GM20000 (cell line): Measurements from ENCODE around the gene CEP112.
"Not testable (repeated sequence)": the region's sequence is repeated elsewhere in the genome, so short reads cannot be mapped to it uniquely, and the experiment has no call there.

Experiments used
- DNase-seq: peaks from one replicate; pipeline ENCODE4 v3.0.0; 2012; ENCODE audit warnings: low spot score
- TF ChIP-seq, protein P1 (sequence below): IDR thresholded peaks from 2 replicates; pipeline ENCODE4 v1.5.1; 2012; ENCODE audit warnings: mild to moderate bottlenecking, control low read depth; ENCODE audit errors: extremely low read depth, missing control alignments

CEP112 gene

DNA sequence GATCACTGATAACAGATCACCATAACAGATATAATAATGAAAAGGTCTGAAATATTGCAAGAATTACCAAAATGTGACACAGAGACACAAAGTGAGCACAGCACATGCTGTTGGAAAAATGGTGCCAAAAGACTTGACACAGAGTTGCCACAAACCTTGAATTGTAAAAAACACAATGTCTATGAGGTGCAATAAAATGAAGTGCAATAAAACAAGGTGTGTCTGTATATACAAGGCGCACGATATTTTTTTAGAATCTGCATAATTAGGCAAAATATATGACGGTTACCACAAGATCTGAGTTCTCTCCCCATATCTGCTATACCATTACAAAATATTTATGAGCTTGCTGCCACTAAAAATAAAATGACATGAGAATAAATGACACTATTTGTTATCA is 458.6 kb downstream of the CEP112 start:
- TF ChIP-seq, protein P1, sequence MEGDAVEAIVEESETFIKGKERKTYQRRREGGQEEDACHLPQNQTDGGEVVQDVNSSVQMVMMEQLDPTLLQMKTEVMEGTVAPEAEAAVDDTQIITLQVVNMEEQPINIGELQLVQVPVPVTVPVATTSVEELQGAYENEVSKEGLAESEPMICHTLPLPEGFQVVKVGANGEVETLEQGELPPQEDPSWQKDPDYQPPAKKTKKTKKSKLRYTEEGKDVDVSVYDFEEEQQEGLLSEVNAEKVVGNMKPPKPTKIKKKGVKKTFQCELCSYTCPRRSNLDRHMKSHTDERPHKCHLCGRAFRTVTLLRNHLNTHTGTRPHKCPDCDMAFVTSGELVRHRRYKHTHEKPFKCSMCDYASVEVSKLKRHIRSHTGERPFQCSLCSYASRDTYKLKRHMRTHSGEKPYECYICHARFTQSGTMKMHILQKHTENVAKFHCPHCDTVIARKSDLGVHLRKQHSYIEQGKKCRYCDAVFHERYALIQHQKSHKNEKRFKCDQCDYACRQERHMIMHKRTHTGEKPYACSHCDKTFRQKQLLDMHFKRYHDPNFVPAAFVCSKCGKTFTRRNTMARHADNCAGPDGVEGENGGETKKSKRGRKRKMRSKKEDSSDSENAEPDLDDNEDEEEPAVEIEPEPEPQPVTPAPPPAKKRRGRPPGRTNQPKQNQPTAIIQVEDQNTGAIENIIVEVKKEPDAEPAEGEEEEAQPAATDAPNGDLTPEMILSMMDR = no peak
- no peak for DNase-seq

DNA sequence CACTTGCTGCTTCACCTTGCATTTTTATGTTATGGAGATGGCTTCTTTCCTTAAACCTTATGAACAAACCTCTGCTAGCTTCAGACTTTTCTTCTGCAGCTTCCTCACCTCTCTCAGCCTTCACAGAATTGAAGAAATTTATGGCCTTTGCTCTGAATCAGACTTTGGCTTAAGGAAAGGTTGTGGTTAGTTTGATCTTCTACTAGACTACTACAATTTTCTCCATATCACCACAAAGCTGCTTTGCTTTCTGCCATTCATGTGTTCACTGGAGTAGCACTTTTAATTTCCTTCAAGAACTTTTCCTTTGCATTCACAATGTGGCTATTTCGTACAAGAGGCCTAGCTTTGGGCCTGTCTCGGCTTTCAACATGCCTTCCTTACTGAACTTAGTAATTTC is 459.3 kb downstream of the CEP112 start:
- DNase-seq = not testable (repeated sequence)

DNA sequence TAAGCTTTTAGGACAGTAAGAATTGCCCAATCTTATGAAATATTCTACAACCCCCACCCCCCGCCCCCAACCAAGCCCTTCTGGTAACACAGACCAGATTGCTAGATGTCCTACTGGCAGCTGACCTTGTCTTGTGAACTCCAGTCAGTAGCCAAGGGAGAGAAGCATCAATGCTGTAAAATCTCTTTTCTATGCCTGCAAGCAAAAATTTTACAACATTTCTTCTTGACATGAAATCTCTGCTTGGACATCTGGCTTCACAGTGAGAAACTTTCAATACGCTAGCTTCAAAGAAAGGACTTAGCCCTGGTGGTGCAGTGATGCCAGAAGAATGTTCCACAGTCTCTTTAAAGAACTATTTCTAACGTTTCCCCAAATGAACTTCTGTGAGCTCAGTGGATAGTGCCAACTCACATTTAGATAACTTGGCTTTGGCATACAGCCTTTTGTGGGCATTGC is 461.2 kb downstream of the CEP112 start:
- TF ChIP-seq, protein P1 = no peak
- no peak for DNase-seq

DNA sequence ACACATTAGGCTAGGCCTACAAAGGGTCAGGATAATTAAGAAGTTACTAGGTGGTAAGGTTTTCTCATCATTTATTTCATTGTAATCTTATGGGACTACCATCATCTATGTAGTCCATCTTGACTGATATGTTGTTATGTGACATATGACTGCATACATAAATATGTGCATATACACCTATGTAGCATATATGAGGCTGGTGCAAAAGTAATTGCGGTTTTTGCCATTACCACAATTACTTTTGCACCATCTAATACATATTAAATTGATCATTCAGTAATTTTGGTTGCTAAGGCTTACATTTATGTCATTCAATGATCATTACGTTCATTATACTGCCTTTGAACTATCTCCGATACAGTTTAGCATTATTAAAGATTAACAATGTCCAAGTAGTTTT is 462.7 kb downstream of the CEP112 start:
- no peak for DNase-seq
- TF ChIP-seq, protein P1 = no peak

DNA sequence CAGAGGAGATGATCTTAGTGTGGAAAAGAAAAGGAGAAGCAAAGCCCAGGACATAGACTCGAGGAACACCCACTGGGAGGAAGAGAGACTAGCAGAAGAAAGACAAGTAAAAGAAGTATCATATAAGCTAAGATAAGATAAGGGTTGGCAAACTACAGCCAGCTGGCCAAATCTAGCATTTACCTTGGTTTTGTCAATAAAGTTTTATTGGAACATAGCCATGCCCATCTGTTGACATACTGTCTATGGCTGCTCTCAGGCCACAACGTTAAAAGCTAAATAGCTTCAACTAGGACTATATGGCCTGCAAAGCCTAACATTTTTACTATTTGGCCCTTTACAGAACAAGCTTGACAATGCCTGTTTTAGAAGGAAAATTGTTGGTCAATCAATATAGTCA is 464.1 kb downstream of the CEP112 start:
- TF ChIP-seq, protein P1 = no peak
- no peak for DNase-seq

DNA sequence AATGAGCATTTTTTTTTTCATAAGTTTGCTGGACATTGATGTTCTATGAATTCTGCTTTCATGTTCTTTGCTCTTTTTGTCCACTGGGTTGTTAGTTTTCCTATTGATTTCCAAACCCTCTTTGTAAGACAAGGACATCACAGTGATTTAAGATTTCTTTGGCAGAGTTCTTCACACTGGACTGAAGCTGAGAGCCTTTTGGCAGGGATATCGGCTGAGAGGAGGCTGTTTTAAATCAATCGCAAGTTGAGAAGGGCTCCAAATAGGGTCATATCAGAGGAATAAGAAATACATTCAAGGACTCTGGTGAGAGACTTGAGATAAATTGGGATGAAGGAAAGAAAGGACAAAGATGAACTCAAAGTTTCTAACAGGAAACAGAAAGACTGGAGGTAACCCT is 464.7 kb downstream of the CEP112 start:
- TF ChIP-seq, protein P1 = no peak
- DNase-seq = no peak

DNA sequence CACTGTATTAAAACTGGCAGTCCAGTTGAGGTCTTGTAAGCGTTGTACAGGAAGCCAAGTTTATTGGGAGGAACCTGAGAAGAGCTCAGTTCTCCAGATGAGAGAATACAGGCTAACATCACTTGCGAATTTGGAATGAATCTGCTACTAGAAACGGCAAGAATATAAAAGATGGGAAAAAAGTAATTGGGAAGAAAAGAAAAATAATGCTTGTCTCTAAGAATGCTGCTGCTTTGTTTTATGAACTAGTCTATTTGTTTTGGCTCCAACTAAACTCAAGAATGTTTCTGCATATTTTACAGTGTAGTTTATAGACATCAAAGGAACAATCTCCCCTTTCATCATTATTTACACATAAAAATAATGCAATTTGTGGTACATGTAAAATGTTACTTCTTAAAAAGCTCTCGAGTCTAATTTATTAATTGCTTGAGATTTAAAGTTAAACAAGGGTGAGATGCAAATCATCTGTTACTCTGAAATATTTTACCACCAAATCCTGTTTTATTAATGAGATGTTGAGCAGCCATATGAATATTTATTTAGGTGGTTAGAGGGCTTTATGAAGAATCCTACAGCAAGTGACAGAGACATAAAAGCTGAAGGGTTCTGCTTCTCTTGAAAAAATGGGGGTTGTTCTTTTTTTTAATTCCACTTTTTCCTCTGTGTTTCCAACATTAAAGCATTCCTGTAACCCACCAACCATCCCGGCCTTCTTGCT is 468.3 kb downstream of the CEP112 start:
- TF ChIP-seq, protein P1 = no peak
- DNase-seq = no peak

DNA sequence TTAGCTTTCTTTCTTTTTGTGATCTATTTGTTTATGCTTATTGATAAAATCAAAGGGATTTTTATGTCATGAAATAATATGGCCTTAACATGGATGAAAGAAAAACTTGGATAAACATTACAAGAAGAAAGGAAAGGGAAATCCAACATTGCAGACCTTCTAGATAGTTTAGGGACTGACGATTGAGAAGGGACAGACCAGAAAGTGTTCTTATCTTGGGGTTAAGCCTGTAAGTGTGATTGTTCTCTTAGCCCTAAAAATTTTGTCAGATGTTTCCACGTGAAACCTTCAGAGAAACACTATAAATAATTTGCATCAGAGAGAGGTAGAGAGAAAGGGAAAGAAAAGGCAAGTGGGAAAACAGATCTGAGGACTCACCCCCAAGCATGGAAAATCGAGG is 473.3 kb downstream of the CEP112 start:
- TF ChIP-seq, protein P1 = no peak

More for the DNA sequence above, 473.3 kb downstream of the CEP112 start:
- DNase-seq = no peak
